ENCODE measurements around the gene C11orf91.

Gene C11orf91

DNA sequence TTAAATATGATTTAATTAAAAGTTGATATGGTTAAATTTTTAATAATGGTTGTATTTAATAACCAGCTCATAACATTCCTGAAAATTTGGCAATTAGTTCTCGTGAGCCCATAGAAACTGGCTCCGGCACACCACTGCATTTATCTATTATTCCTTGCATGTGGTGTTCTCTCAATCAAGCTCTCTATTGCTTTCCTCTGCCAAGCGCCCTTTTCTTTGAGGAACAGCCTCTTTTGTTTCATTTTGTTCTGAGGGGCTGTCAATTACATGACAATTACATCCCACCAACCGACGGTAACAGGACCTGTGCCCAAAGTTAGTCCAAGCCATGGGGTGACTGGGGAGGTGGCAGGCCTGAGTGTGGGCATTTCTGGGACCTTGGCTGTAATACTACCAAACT is 8.1 kb downstream of the C11orf91 start:
- no peak for DNase-seq (ENCODE audit: low read depth)
- TF ChIP-seq, protein P1, sequence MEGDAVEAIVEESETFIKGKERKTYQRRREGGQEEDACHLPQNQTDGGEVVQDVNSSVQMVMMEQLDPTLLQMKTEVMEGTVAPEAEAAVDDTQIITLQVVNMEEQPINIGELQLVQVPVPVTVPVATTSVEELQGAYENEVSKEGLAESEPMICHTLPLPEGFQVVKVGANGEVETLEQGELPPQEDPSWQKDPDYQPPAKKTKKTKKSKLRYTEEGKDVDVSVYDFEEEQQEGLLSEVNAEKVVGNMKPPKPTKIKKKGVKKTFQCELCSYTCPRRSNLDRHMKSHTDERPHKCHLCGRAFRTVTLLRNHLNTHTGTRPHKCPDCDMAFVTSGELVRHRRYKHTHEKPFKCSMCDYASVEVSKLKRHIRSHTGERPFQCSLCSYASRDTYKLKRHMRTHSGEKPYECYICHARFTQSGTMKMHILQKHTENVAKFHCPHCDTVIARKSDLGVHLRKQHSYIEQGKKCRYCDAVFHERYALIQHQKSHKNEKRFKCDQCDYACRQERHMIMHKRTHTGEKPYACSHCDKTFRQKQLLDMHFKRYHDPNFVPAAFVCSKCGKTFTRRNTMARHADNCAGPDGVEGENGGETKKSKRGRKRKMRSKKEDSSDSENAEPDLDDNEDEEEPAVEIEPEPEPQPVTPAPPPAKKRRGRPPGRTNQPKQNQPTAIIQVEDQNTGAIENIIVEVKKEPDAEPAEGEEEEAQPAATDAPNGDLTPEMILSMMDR (IDR thresholded peaks at IDR 0.05; ENCODE audit: low read depth, low read length, missing control alignments) = no peak
- no peak overlapping the region for H3K4me3 ChIP-seq (ENCODE audit: low read depth, low read length)
- in situ Hi-C loops (cut with HindIII; ENCODE audit: low sequenced_read_pairs) = loop anchor here (5.0 kb wide), 1 partner anchor 325 kb away; no protein-coding TSS in a partner anchor

DNA sequence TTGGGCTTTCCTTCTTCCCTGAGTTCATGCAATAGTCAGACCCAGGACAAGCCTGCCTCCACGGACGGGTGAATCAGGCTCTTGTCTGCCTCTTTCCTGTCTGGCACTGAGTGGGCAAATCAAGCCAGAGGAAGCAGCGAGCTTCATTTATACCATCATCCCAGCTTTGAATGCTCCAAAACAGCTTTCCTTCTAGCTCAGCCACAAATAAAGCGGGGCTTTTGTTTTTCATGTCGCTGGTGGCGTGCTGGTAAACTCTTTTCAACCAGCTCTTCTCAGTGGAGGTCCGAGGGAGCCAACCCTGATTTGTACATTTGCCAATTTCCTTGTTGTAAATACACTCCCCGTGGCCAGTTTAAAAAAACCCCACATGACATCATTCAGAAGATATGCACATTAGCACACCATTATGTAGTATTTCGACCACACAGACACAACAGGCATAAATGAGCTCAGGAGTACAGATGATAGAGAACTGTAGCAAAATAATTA is 8.6 kb downstream of the C11orf91 start:
- peak; percentile 99 for DNase-seq (ENCODE audit: low read depth)
- in situ Hi-C loops (cut with HindIII; ENCODE audit: low sequenced_read_pairs) = loop anchor here (5.0 kb wide), 1 partner anchor 325 kb away; no protein-coding TSS in a partner anchor
- peak overlapping the region; percentile 10 for H3K4me3 ChIP-seq (ENCODE audit: low read depth, low read length)
- TF ChIP-seq, protein P1 (IDR thresholded peaks at IDR 0.05; ENCODE audit: low read depth, low read length, missing control alignments) = no peak

DNA sequence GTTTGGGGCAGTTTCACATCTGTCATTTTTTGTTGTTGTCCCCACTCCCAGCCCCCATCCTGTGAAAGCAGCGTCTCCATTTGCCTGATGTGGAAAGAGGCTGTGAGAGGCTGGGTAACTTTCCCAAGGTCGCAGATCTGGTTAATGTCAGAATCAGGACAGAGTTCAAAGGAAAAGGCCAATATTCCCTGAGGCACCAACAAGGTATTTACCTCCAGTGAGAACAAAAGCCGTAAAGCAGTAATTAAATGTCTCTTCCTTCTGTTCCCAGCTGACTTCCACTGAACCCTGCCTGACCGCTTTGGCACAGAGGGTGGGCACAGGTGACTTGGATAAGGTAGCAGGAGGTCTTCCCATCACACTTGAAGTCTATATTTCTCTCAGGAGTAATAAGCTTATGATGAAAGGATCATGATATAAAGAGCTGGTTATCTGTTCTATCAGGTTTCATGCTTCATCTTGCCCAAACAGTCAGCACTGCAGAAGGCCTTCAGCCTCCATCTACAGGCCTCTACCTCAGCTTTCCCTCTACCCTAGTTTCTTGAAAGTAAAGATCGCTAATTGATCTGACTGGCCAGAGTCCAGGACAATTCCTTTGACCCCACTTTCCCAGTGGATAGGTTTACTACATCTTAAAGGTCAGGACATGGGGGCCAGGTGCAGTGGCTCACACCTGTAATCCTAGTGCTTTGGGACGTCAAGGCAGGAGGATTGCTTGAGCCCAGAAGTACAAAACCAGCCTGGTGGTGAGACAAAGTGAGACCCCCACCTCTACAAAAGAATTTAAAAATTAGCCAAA is 9.4 kb downstream of the C11orf91 start:
- no peak for DNase-seq (ENCODE audit: low read depth)
- no peak overlapping the region for H3K4me3 ChIP-seq (ENCODE audit: low read depth, low read length)
- in situ Hi-C loops (cut with HindIII; ENCODE audit: low sequenced_read_pairs) = loop anchor here (5.0 kb wide), 1 partner anchor 324 kb away; no protein-coding TSS in a partner anchor
- TF ChIP-seq, protein P1 (IDR thresholded peaks at IDR 0.05; ENCODE audit: low read depth, low read length, missing control alignments) = no peak

DNA sequence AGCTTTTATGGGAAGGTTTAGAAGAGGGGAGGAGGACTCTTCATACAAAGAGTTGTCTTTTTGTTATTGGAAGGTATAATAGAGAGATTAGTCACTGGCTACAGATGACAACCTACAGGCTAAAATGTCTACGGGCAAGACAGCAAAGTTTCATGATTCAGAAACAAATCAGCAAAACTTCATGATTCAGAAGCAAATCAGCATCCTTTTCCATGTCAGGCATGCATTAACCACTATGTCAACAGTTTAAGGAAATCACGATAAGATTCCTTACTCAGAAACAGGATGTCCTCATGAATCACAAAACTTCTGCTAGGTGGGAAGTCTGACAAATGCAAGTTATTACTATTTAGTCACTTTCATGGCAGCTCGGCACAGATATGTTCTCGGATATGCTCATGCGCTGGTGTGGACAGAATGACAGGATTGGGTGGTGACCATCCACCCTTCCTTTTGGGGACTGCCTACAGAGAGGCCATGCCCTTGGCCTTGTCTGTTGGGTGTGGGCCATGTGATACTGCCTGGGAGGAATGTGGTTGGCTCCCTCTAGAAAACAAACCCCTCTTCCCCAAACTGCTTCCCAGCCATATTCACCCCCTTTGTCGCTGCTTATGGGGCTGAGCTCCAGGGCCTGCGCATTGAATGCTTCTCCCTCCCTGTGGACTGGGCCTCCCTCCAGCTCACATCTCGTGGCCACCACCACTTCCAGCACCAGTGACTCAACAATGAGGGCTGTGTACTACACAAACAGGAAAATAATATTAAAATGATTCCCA is 10.1 kb downstream of the C11orf91 start:
- no peak overlapping the region for H3K4me3 ChIP-seq (ENCODE audit: low read depth, low read length)
- peak; percentile 78 for DNase-seq (ENCODE audit: low read depth)
- TF ChIP-seq, protein P1 (IDR thresholded peaks at IDR 0.05; ENCODE audit: low read depth, low read length, missing control alignments) = no peak
- in situ Hi-C loops (cut with HindIII; ENCODE audit: low sequenced_read_pairs) = loop anchor here (5.0 kb wide), 1 partner anchor 323 kb away; no protein-coding TSS in a partner anchor

DNA sequence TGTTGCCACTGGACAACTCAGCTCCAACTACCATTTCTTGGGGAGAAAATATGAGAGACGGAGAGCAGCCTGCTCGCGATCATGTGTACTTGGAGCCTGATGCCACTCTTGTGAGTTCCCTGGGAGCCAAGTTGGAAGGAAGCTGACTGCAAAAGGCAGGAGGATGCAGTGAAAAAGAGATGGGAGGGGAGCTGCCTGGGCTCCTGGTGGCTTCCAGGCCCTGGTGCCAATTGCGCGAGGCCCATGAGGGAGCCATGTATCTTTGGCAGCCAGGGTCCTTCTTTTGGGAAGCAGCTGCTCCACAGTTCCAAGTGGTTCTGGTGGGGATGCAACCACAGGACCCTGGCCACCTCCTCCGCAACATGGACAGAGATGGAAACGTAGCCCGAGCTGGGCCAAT is 11.1 kb downstream of the C11orf91 start:
- in situ Hi-C loops (cut with HindIII; ENCODE audit: low sequenced_read_pairs) = no loop called here
- DNase-seq (ENCODE audit: low read depth) = no peak
- TF ChIP-seq, protein P1 (IDR thresholded peaks at IDR 0.05; ENCODE audit: low read depth, low read length, missing control alignments) = no peak
- no peak overlapping the region for H3K4me3 ChIP-seq (ENCODE audit: low read depth, low read length)

DNA sequence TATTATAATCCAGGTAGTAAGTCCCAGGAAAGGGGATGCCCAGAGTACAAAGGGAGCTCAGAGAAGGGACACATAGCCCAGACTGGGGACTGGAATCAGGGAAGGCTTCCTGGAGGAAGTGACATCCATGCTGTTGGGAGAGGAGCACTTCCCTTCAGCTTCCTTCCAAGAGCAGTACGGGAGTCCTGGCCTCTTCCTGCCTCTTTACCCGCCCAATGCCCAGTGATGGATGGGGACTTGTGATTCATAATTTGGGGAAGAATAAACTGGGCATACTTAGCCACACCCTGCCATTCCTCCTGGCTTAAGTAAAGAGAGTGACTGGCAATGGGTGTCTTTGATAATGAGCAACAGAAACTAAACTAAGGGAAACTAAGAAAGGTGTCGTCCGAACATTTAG is 11.5 kb downstream of the C11orf91 start:
- in situ Hi-C loops (cut with HindIII; ENCODE audit: low sequenced_read_pairs) = no loop called here
- TF ChIP-seq, protein P1 (IDR thresholded peaks at IDR 0.05; ENCODE audit: low read depth, low read length, missing control alignments) = no peak
- DNase-seq (ENCODE audit: low read depth) = no peak
- H3K4me3 ChIP-seq (ENCODE audit: low read depth, low read length) = no peak overlapping the region
